Memory B cell (primary cell): ENCODE measurements around the gene TMEM187.

Experiments used
- ATAC-seq: fragments of 150-1000 bp; cut with Tn5 transposase; 2 replicates; pipeline ENCODE4 v1.10.0; 2021; ENCODE audit warnings: low read depth, mild to moderate bottlenecking, moderate library complexity
- DNase-seq, 2 donors: peaks; one replicate each; pipeline ENCODE4 v3.0.0; 2022; ENCODE audit warnings: low spot score in 2 of 2
- H3K27ac Mint-ChIP-seq: one replicate; pipeline ENCODE4 v1.8.0; 2022; ENCODE audit warnings: mild to moderate bottlenecking, moderate library complexity, mixed read lengths
- H3K27me3 Mint-ChIP-seq: one replicate; pipeline ENCODE4 v1.8.0; 2022; ENCODE audit warnings: mixed read lengths
- H3K36me3 Mint-ChIP-seq: one replicate; pipeline ENCODE4 v1.8.0; 2022; ENCODE audit warnings: mild to moderate bottlenecking, mixed read lengths
- H3K4me1 Mint-ChIP-seq: one replicate; pipeline ENCODE4 v1.8.0; 2022; ENCODE audit warnings: mixed read lengths
- H3K4me3 Mint-ChIP-seq: one replicate; pipeline ENCODE4 v1.8.0; 2022; ENCODE audit warnings: mild to moderate bottlenecking, moderate library complexity, mixed read lengths
- H3K9me3 Mint-ChIP-seq: one replicate; pipeline ENCODE4 v1.8.0; 2022; ENCODE audit warnings: mixed read lengths

The TMEM187 gene

DNA sequence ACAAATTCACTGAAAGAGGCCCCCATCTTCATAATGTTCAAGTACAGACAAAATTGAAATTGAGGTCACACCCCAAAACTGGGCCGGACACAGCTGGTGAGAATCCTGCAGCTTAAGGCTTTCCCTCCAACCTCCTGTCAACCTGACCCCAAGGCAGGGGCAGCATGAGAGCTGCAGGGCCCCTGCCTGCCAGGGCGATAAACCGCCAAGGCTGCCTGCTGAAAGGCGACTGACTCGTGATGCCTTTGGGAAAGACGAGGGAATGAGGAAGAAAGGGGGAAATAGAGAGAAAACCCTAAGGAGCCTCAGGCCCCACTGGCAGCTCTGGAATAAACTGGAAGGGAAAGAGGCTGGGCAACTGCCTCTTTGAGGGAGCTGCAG lies 54.5 kb downstream of the TMEM187 start:
- H3K27me3 Mint-ChIP-seq = no peaks in the 10 kb centered on the region
- H3K36me3 Mint-ChIP-seq = peaks cover 7% of the 10 kb centered on the region
- ATAC-seq (no peak), DNase-seq (no peak)
- H3K4me1 Mint-ChIP-seq = peaks cover 2% of the 10 kb centered on the region
- no peak overlapping the region for H3K27ac Mint-ChIP-seq
- no peaks in the 10 kb centered on the region for H3K9me3 Mint-ChIP-seq
- H3K4me3 Mint-ChIP-seq = no peak overlapping the region

DNA sequence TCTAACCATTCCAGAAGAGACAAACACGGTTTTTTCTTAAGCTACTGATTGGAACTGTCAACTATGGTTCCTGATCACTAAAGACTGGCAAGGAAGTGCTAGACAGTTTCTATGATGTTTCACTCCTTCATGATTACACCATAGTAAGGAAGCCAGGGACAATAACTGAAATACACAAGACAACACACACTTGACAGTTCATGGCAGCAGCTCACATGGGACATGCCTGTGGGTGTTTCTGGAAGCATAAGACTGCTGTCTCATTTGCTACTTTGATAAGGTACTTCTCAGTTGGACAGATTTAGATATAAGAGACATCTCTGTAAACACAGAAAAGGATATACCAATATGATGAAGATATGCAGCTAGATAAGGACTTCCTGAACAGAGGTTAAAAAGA lies 55.4 kb downstream of the TMEM187 start:
- no peak for DNase-seq
- Mint-ChIP-seq H3K9me3 (no peaks in the 10 kb centered on the region), H3K27me3 (no peaks in the 10 kb centered on the region), H3K4me3 (no peak overlapping the region), H3K4me1 (peaks cover 2% of the 10 kb centered on the region), H3K27ac (no peak overlapping the region), H3K36me3 (peaks cover 8% of the 10 kb centered on the region)
- ATAC-seq = no peak

DNA sequence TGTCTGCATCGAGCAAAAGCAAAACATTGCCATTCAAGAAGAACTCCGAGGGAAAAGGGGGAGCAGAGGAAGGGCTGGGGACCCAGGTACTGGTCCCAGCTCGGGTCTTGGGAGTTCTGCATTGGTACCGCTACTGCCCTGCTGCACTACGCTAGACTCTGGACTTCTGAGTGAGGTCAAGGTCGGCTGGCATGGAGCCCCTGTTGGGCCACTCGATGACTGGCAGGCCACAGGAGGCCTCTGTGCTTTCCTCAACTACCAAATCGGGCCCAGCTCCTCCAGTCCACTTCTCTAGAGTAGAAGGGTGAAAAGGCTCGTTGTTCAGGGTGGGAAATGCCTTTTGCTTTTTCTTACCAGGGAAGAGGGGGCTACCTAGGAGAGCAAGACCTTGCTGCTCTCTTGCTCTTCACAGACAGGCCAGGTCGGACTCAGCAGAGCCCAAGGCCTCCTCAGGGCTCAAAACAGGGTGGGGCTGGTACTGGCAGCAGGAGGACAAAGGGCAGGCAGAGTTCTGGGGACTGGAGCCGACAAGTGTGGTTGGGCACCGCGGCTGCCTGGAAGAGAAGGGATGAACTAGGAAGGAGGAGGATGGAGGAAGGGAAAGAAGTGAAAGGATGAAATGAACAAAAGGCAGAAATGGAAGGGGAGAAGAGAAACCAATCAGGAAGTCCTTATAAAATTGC lies 56.1 kb downstream of the TMEM187 start:
- Mint-ChIP-seq H3K27me3 (no peaks in the 10 kb centered on the region), H3K4me3 (no peak overlapping the region), H3K9me3 (no peaks in the 10 kb centered on the region), H3K27ac (no peak overlapping the region), H3K4me1 (no peaks in the 10 kb centered on the region), H3K36me3 (peaks cover 9% of the 10 kb centered on the region)
- DNase-seq (no peak), ATAC-seq (no peak)

DNA sequence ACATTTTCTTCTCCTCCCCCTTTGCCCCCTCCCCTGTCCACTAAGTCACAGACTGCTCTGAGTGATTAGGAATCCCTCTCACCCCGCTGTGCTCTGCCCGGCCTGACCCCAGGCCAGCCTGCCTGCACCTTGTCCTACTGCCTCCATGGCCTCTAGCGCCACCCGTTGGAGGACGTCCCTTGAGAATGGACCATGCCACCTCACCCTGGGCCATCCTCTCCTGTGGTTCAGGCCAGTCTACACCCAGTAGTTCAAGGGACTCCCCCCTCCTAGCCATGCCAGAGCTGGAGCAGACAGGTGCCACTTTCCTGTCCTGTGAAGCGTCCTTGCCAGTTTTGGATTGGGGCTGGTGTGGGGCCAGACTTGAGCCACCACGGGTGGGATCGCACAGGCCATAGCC lies 56.9 kb downstream of the TMEM187 start:
- Mint-ChIP-seq H3K4me3 (no peak overlapping the region), H3K9me3 (no peaks in the 10 kb centered on the region), H3K4me1 (no peaks in the 10 kb centered on the region), H3K36me3 (peaks cover 9% of the 10 kb centered on the region), H3K27me3 (no peaks in the 10 kb centered on the region), H3K27ac (no peak overlapping the region)
- ATAC-seq = no peak
- DNase-seq = no peak

DNA sequence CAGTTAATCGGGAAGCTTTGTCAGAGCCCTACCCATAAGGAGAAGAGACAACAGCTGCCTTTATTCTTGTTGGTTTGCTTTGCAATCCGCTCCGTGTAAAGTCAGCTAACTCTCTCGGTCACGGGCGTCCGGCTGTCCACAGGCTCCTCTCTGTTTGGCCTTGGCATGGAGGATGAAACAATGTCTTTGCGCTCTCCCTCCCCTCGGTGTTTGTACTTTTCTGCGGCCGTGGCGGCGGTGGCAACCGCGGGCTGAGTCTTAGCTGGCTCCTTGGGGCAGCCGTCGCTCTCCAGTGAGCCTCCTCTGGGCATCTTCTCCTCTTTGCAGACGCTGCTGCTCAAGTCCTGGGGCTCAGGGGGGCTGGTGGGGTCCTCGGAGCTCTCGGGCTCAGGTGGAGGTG lies 57.7 kb downstream of the TMEM187 start:
- H3K4me3 Mint-ChIP-seq = no peak overlapping the region
- H3K27ac Mint-ChIP-seq = no peak overlapping the region

DNA sequence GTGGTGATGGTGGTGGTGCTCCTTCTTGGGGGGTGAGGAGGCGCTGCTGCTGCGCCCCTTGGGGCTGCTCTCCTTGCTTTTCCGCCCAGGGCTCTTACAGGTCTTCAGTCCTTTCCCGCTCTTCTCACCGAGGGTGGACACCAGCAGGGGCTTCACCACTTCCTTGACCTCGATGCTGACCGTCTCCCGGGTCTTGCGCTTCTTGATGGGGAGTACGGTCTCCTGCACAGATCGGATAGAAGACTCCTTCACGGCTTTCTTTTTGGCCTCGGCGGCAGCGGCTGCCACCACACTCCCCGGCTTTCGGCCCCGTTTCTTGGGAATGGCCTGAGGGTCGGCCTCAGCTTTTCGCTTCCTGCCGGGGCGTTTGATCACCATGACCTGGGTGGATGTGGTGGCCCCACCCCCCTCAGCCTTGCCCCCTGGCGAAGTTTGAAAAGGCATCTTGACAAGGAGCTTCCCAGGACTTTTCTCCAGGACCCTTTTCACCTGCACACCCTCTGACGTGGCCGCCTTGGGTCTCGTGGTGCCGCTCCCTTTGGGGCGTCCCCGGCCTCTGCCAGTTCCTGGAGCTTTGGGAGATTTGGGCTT lies 58.3 kb downstream of the TMEM187 start:
- no peak overlapping the region for H3K27ac Mint-ChIP-seq
- H3K9me3 Mint-ChIP-seq = no peaks in the 10 kb centered on the region
- DNase-seq = no peak
- H3K4me3 Mint-ChIP-seq = no peak overlapping the region
- peaks cover 9% of the 10 kb centered on the region for H3K36me3 Mint-ChIP-seq
- H3K27me3 Mint-ChIP-seq = no peaks in the 10 kb centered on the region
- ATAC-seq = no peak
- no peaks in the 10 kb centered on the region for H3K4me1 Mint-ChIP-seq

More for the DNA sequence above, 57.7 kb downstream of the TMEM187 start:
- no peak for ATAC-seq
- H3K9me3 Mint-ChIP-seq = no peaks in the 10 kb centered on the region
- no peaks in the 10 kb centered on the region for H3K27me3 Mint-ChIP-seq
- peaks cover 9% of the 10 kb centered on the region for H3K36me3 Mint-ChIP-seq
- no peak for DNase-seq
- H3K4me1 Mint-ChIP-seq = no peaks in the 10 kb centered on the region

DNA sequence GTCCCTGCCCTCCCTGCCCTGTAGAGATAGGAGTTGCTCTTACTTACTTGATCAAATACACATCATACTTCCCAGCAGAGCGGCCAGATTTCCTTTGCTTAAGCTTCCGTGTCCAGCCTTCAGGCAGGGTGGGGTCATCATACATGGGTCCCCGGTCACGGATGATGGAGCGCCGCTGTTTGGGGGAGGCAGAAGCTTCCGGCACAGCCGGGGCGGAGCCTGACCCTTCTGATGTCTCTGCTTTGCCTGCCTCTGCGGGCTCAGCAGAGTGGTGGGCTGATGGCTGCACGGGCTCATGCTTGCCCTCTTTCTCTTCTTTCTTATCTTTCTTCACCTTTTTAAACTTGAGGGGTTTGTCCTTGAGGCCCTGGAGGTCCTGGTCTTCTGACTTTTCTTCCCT lies 59.6 kb downstream of the TMEM187 start:
- Mint-ChIP-seq H3K27ac (no peak overlapping the region), H3K4me1 (peaks cover 7% of the 10 kb centered on the region), H3K4me3 (no peak overlapping the region), H3K36me3 (peaks cover 11% of the 10 kb centered on the region), H3K9me3 (no peaks in the 10 kb centered on the region), H3K27me3 (no peaks in the 10 kb centered on the region)
- DNase-seq = no peak
- no peak for ATAC-seq

DNA sequence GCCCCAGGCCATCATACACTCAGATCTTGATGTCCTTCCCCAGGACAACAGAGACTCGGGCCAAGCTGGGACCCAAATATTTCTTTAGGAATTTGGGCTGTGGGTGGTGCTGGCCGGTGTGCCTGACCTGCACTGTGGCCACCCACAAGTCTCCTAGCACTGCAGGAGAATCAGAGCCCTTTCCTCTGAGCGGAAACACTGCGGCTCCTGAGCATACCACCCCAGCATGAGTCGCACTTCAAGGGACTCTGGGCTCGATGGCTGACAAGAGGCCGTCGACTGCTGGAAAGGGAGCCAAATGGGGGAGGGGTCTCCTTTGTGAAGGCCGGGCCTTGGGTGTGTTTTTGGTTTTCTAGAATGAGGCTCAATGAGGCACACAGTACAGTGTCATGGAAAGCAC lies 60.1 kb downstream of the TMEM187 start:
- Mint-ChIP-seq H3K27me3 (no peaks in the 10 kb centered on the region), H3K9me3 (no peaks in the 10 kb centered on the region), H3K27ac (no peak overlapping the region), H3K4me3 (no peak overlapping the region), H3K36me3 (peaks cover 11% of the 10 kb centered on the region), H3K4me1 (peaks cover 7% of the 10 kb centered on the region)
- ATAC-seq (no peak), DNase-seq (no peak)
